AG04450 (cell line): ENCODE results near the gene KCTD16. TPM values are rescaled to one million over a fixed set of nuclear protein-coding genes. Genes with fewer than 3 reads are reported as not detected.

ENCODE experiments used
- CTCF ChIA-PET: fragments of 300-600, 350-600 bp; formaldehyde crosslinking; extraction: SDS; loops from one replicate; lab custom pipeline; 2022; ENCODE audit warnings: antibody characterized with exemption, inconsistent platforms; lab: Charles Lee
- POLR2A ChIA-PET: fragments of 350-600 bp; formaldehyde crosslinking; extraction: SDS; loops from one replicate; lab custom pipeline; 2021; ENCODE audit warnings: antibody characterized with exemption, inconsistent platforms; lab: Yijun Ruan, JAX
- DNase-seq: peaks from one replicate; pipeline ENCODE4 v3.0.0-alpha.2; 2011; ENCODE audit warnings: low read depth, low spot score
- H3K27ac ChIP-seq: one replicate; pipeline ENCODE4 v1.5.1; 2012; ENCODE audit warnings: low read depth, low read length, control low read depth
- H3K27me3 ChIP-seq: one replicate; pipeline ENCODE4 v1.6.0; 2012; ENCODE audit warnings: low read length; ENCODE audit not compliant: control insufficient read depth, insufficient read depth
- H3K4me3 ChIP-seq: 2 replicates; pipeline ENCODE4 v1.5.1; 2011; ENCODE audit warnings: mild to moderate bottlenecking, low read depth, low read length, control low read depth
- H3K9me3 ChIP-seq: 2 replicates; pipeline ENCODE4 v1.5.1; 2012; ENCODE audit warnings: low read length; ENCODE audit not compliant: control insufficient read depth, insufficient read depth
- CTCF ChIP-seq: IDR thresholded peaks from 2 replicates; pipeline ENCODE4 v1.5.1; 2011; ENCODE audit warnings: low read depth, low read length, control low read depth, inconsistent platforms
- polyA plus RNA-seq: library from polyadenylated mRNA; depleted of rRNA; stranded (reverse); fragments of >200 nt; gene quantifications from 2 replicates; pipeline ENCODE4 v1.2.3, GENCODE V29; 2011

Gene KCTD16
- polyA plus RNA-seq, 1 experiment, result 0.38 TPM

- ChIA-PET CTCF (no interaction called here), POLR2A (no interaction called here)
- H3K27me3 ChIP-seq, result no peaks in the 10 kb centered on the region
- H3K27ac ChIP-seq, result no peak overlapping the region
- TF ChIP-seq CTCF, result no peak
- H3K9me3 ChIP-seq, result no peaks in the 10 kb centered on the region
- no peak overlapping the region for H3K4me3 ChIP-seq
- DNase-seq, result no peak
Observed at GRCh38 chr5:144421411-144421810, 250.7 kb downstream of the KCTD16 start.

- Histone ChIP-seq H3K27ac (no peak overlapping the region), H3K9me3 (no peaks in the 10 kb centered on the region), H3K27me3 (no peaks in the 10 kb centered on the region), H3K4me3 (no peak overlapping the region)
- POLR2A ChIA-PET, result no interaction called here
- no peak for DNase-seq
- CTCF ChIA-PET, result no interaction called here
- TF ChIP-seq CTCF, result no peak
Observed at GRCh38 chr5:144422018-144422727, 251.5 kb downstream of the KCTD16 start.

- POLR2A ChIA-PET, result no interaction called here
- Histone ChIP-seq H3K27ac (no peak overlapping the region), H3K27me3 (no peaks in the 10 kb centered on the region), H3K9me3 (no peaks in the 10 kb centered on the region), H3K4me3 (no peak overlapping the region)
- DNase-seq, result no peak
- TF ChIP-seq CTCF, result no peak
- CTCF ChIA-PET, result no interaction called here
Observed at GRCh38 chr5:144427866-144428265, 257.2 kb downstream of the KCTD16 start.

- no peak overlapping the region for H3K4me3 ChIP-seq
- DNase-seq, result no peak
Observed at GRCh38 chr5:144428326-144428725, 257.7 kb downstream of the KCTD16 start.

More at GRCh38 chr5:144428326-144428725, 257.7 kb downstream of the KCTD16 start:
- ChIA-PET POLR2A (no interaction called here), CTCF (no interaction called here)
- Histone ChIP-seq H3K27me3 (no peaks in the 10 kb centered on the region), H3K27ac (no peak overlapping the region), H3K9me3 (no peaks in the 10 kb centered on the region)
- no peak for TF ChIP-seq CTCF
